ENCODE results near the gene ATCAY.

The ATCAY gene

DNA sequence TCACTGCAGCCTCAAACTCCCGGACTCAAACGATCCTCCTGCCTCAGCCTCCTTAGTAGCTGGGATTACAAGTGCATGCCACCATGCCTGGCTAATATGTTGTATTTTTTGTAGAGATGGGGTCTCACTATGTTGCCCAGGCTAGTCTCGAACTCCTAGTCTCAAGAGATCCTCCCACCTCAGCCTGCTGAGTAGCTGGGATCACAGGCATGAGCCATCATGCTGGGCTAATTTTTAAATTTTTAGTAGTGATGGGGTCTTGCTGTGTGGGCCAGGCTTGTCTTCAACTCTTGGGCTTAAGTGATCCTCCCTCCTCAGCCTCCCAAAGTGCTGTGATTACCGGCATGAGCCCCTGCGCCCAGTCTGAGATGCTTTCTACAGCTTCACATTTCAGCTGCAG is 15.3 kb downstream of the ATCAY start:
- no peak for DNase-seq (ENCODE audit: low read depth in 1 of 2, low spot score in 1 of 2)
- no peak for TF ChIP-seq JUND (IDR thresholded peaks at IDR 0.05; ENCODE audit: low read depth)
- in situ Hi-C loops (cut with HindIII; ENCODE audit: low pct_unique_long_range_greater_than_20kb, low sequenced_read_pairs), result no loop called here

DNA sequence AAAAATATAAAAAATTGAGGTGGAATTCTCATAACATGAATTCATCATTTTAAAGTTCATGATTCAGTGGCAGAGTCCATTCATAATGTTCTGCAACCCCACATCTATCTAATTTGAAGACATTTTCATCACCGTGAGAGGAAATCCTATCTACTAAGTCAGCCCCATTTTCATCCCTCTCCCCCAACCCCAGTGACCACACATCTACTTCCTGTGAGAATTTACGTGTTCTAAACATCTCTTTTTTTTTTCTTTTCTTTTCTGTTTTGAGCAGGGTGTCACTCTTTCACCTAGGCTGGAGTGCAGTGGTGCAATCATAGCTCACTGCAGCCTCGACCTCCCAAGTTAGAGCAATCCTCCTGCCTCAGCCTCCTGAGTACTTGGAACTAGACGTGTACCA is 17.5 kb downstream of the ATCAY start:
- no peak for TF ChIP-seq JUND (IDR thresholded peaks at IDR 0.05; ENCODE audit: low read depth)
- no peak for DNase-seq (ENCODE audit: low read depth in 1 of 2, low spot score in 1 of 2)
- in situ Hi-C loops (cut with HindIII; ENCODE audit: low pct_unique_long_range_greater_than_20kb, low sequenced_read_pairs), result no loop called here

DNA sequence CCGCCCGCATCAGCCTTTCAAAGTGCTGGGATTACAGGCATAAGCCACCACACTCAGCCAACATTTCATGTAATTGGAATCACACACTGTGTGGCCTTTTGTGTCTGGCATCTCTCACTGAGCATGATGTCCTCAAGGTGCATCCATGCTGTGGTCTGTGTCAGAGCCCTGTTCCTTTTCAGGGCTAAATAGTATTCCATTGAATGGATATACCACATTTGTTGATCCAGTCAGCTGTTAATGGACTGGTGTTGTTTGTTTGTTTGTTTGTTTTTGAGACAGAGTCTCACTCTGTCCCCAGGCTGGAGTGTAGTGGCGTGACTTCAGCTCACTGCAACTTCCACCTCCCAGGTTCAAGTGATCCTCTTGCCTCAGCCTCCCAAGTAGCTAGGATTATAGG is 17.9 kb downstream of the ATCAY start:
- no peak for TF ChIP-seq JUND (IDR thresholded peaks at IDR 0.05; ENCODE audit: low read depth)
- in situ Hi-C loops (cut with HindIII; ENCODE audit: low pct_unique_long_range_greater_than_20kb, low sequenced_read_pairs), result no loop called here
- no peak for DNase-seq (ENCODE audit: low read depth in 1 of 2, low spot score in 1 of 2)

DNA sequence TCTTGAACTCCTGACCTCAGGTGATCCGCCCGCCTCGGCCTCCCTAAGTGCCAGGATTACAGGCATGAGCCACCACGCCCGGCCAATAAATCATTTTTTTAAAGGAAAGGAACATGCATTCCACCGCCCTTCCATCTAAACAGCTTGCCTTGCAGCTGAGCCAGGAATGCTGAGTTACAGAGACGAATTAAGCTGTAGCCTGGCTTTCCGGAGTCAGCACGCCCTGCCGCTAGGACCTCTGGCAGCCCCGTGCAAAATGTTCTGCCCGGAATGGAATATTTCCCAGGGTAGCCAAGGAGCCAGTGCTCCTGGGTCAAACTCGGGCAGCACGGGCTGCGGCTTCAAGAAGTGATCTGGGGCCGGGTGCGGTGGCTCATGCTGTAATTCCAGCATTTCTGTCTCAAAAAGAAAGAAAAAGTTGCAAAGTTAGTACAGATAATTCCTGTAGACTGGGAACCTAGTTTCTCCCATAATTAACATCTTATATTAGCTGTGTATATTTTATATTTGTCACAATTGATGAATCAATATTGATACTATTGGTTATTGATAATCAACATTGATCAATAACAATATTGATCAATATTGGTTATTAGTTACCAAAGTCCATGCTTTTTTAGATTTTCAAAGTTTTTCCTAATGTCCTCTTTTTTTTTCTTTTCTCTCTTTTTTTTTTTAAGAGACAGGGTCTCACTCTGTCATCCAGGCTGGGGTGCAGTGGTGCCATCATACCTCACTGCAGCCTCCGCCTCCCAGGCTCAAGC is 19.2 kb downstream of the ATCAY start:
- in situ Hi-C loops (cut with HindIII; ENCODE audit: low pct_unique_long_range_greater_than_20kb, low sequenced_read_pairs), result no loop called here
- peak in 1 of 2 experiments; percentile 9 for DNase-seq (ENCODE audit: low read depth in 1 of 2, low spot score in 1 of 2)
- no peak for TF ChIP-seq JUND (IDR thresholded peaks at IDR 0.05; ENCODE audit: low read depth)

DNA sequence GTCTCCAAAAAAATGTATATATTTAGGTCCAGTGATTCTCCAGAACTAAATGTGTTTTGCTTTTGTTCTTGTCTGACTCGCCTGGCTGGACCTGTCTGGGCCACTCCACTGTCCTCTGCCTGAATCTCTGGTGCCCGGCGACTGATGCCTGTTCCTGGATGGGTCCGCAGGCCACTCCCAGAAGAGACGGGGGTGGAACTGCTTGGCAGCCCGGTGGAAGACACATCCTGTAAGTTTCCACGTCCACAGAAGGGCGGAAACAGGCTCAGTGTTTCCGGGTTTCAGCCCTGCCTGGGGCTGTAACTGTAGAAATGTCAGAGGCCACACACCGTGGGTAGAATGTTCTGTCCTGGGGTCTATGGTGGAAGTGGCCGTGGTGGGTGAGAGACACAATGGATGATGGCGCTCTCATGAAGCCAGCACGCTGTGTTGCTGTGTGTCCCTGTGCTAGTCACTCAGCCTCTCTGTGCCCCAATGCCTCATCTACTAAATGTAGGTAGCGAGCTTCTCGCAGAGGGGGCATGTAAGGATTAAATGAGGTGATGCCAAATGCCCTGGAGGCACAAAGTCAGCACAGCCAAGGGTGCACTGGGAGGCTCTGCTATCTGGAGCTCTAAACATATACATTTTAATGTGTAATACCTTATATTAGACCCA is 22.0 kb downstream of the ATCAY start:
- peak in 1 of 2 experiments; percentile 67 for DNase-seq (ENCODE audit: low read depth in 1 of 2, low spot score in 1 of 2)
- no peak for TF ChIP-seq JUND (IDR thresholded peaks at IDR 0.05; ENCODE audit: low read depth)
- in situ Hi-C loops (cut with HindIII; ENCODE audit: low pct_unique_long_range_greater_than_20kb, low sequenced_read_pairs), result no loop called here

DNA sequence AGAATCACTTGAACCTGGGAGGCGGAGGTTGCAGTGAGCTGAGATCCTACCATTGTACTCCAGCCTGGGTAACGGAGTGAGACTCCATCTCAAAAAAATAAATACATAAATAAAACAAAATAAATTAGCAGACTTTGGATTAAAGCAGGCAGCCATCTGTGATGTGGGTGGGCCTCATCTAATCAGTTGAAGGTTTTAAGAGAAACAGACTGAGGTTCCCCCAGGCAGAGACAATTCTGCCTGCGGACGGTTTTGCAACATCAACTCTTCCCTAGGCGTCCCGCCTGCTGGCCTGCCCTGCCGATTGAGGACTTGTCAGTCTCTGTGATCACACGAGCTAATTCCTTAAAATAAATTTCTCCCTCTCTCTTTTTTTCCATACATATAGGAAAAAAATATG is 23.7 kb downstream of the ATCAY start:
- no peak for TF ChIP-seq JUND (IDR thresholded peaks at IDR 0.05; ENCODE audit: low read depth)
- in situ Hi-C loops (cut with HindIII; ENCODE audit: low pct_unique_long_range_greater_than_20kb, low sequenced_read_pairs), result no loop called here
- DNase-seq (ENCODE audit: low read depth in 1 of 2, low spot score in 1 of 2), result no peak

DNA sequence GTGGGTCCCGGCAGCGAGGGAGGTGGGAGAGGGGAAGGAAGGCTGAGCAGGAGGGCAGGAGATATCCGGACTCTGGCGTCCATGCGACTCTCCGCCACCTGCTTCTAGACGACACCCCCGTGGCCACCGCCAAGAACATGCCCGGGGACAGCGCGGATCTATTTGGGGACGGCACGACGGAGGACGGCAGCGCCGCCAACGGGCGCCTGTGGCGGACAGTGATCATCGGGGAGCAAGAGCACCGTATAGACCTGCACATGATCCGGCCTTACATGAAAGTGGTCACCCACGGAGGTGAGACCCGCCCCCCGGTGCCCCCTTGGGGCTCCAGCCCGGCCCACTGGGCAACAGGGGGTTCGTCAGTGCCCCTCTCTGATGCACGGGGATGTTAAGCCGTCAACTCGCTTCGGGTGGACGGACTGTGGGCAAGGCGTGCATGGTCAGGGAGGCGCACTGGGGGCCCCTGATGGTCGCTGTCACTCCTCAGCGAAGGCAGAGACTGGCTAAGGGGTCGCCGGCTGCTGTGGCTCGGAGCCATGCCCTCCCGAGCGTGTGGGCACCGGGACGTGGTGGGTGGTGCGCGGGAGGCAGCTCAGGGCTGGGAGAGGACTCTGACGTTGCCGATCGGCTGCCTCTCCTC is 27.3 kb downstream of the ATCAY start:
- DNase-seq (ENCODE audit: low read depth in 1 of 2, low spot score in 1 of 2), result no peak

DNA sequence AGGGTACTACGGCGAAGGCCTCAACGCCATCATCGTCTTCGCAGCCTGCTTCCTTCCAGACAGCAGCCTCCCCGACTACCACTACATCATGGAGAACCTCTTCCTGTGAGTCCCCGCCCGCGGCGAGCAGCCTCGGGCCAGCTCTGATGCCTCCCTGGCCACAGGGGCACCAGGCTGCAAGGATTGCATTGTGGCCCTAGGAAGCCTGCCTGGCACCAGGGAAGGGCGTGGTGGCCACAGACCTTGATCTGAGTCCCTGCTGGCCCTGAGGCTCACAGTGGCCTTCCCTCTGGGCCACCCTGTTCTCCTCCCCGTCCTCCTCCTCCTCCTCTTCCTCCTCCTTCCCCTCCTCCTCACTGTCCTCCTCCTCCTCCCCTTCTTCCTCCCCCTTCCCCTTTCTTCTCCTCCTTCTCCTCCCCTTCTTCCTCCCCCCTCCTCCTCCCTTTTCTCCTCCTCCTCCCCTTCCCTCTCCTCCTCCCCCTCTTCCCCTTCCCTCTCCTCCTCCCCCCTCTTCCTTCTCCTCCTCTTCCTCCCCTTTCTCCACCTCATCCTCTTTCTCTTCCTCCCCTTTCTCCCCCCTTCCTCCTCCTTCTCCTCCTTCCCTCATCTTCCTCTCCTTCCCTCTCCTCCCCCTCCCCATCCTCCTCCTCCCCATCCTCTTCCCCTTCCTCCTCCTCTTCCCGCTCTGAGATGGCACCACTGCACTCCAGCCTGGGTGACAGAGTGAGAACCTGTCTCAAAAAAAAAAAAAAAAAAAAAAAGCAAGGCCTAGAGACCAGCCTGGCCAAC is 28.0 kb downstream of the ATCAY start:
- no peak for DNase-seq (ENCODE audit: low read depth in 1 of 2, low spot score in 1 of 2)
- TF ChIP-seq JUND (IDR thresholded peaks at IDR 0.05; ENCODE audit: low read depth), result no peak
- in situ Hi-C loops (cut with HindIII; ENCODE audit: low pct_unique_long_range_greater_than_20kb, low sequenced_read_pairs), result no loop called here

More for the DNA sequence above, 27.3 kb downstream of the ATCAY start:
- in situ Hi-C loops (cut with HindIII; ENCODE audit: low pct_unique_long_range_greater_than_20kb, low sequenced_read_pairs), result no loop called here
- no peak for TF ChIP-seq JUND (IDR thresholded peaks at IDR 0.05; ENCODE audit: low read depth)

DNA sequence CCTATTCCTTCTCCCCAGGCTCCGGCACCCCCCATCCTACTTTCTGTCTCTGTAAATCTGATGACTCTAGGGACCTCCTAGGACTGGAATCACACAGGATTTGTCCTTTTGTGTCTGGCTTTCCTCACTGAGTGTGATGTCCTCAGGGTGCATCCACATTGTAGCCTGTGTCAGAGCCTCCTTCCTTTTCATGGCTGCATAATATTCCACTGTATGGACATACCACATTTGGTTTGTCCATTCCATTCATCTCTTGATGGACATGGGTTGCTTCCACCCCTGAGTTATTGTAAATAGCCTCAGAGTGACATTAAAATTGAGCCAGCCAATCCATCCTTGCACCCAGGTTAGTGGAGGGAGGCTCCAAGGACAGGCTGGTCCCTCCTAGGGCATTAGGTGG is 29.6 kb downstream of the ATCAY start:
- TF ChIP-seq JUND (IDR thresholded peaks at IDR 0.05; ENCODE audit: low read depth), result no peak
- no peak for DNase-seq (ENCODE audit: low read depth in 1 of 2, low spot score in 1 of 2)
- in situ Hi-C loops (cut with HindIII; ENCODE audit: low pct_unique_long_range_greater_than_20kb, low sequenced_read_pairs), result no loop called here

DNA sequence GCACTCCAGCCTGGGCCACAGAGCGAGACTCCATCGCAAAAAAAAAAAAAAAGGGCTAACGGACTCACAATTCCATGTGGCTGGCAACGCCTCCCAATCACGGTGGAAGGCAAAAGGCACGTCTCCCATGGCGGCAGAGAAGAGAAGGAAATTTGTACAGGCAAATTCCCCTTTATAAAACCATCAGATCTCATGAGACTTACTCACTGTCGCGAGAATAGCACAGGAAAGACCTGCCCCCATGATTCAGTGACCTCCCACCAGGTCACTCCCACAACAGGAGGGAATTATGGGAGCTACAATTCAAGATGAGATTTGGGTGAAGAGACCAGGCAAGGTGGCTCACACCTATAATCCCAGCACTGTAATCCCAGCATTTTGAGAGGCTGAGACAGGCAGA is 33.7 kb downstream of the ATCAY start:
- no peak for TF ChIP-seq JUND (IDR thresholded peaks at IDR 0.05; ENCODE audit: low read depth)
- in situ Hi-C loops (cut with HindIII; ENCODE audit: low pct_unique_long_range_greater_than_20kb, low sequenced_read_pairs), result no loop called here
- DNase-seq (ENCODE audit: low read depth in 1 of 2, low spot score in 1 of 2), result peak in 1 of 2 experiments; percentile 15

DNA sequence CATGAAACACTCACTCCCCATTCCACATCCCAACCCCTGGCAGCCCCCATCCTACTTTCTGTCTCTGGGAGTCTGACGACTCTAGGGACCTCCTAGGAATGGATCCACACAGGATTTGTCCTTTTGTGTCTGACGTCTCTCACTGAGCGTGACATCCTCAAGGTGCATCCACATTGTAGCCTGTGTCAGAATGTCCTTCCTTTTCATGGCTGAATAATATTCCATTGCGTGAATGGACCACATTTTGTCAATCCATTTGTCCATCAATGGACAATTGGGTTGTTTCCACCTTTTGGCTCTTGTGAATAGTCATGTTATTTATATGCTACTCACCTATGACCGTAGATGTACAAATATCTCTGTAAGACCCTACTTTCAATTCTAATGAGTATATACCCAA is 35.5 kb downstream of the ATCAY start:
- DNase-seq (ENCODE audit: low read depth in 1 of 2, low spot score in 1 of 2), result no peak
- no peak for TF ChIP-seq JUND (IDR thresholded peaks at IDR 0.05; ENCODE audit: low read depth)
- in situ Hi-C loops (cut with HindIII; ENCODE audit: low pct_unique_long_range_greater_than_20kb, low sequenced_read_pairs), result no loop called here

DNA sequence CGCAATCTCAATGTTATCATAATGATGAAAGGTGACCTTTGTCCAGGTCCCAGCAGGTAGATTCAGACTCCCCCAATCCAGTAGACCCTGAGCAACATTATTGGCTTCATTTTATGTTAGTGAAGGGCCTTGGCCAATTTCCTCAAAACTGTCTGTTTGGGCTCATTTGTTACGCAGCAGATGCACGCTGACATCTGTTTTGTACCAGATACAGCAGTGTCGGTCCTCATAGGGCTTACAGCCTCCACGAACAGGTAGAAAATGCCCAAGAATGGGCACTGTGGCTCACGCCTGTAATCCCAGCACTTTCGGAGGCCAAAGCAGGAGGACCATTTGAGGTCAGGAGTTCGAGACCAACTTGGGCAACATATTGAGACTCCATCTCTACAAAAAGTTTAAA is 39.3 kb downstream of the ATCAY start:
- no peak for TF ChIP-seq JUND (IDR thresholded peaks at IDR 0.05; ENCODE audit: low read depth)
- DNase-seq (ENCODE audit: low read depth in 1 of 2, low spot score in 1 of 2), result no peak
- in situ Hi-C loops (cut with HindIII; ENCODE audit: low pct_unique_long_range_greater_than_20kb, low sequenced_read_pairs), result no loop called here

Measured in T47D (cell line).